Endothelial cell of umbilical vein (primary cell): ENCODE measurements around the gene NXPH4. TPM values are rescaled to one million over a fixed set of nuclear protein-coding genes. Genes with fewer than 3 reads are reported as not detected.

Experiments used
- BruUV-seq: library from RNA; stranded (reverse); fragments of 400-500 nt; replicated peaks from 2 replicates; lab custom pipeline; 2021; lab: Mats Ljungman, UMichigan
- CTCF ChIA-PET: fragments of 300-600, 350-600 bp; sonication (Branson Sonifier 250); formaldehyde crosslinking; loops from one replicate; lab custom pipeline; 2021; ENCODE audit warnings: antibody characterized with exemption, inconsistent platforms; lab: Charles Lee
- POLR2A ChIA-PET: fragments of 300-600, 350-600 bp; sonication (Branson Sonifier 250); formaldehyde crosslinking; loops from one replicate; lab custom pipeline; 2021; ENCODE audit warnings: antibody characterized with exemption, inconsistent platforms; lab: Charles Lee
- DNase-seq: peaks from one replicate; pipeline ENCODE4 v3.0.0-alpha.2; 2011; ENCODE audit warnings: low read depth, low spot score
- FAIRE-seq: peaks from 2 replicates; lab custom pipeline; 2011; peaks lifted over from hg19 to GRCh38; lab: Jason Lieb, UNC
- H2AFZ ChIP-seq: 2 replicates; pipeline ENCODE4 v1.6.0; 2012; ENCODE audit warnings: low read depth, low read length, control low read depth, inconsistent platforms
- H3K27ac ChIP-seq: 2 replicates; pipeline ENCODE4 v1.5.1; 2011; ENCODE audit warnings: low read depth, mild to moderate bottlenecking, control low read depth, low read length, moderate library complexity; ENCODE audit not compliant: insufficient read depth
- H3K27me3 ChIP-seq, 2 experiments: 2 replicates each; pipeline versions ENCODE4 v1.6.0 to v1.6.1; 2011; ENCODE audit warnings: low read length in 2 of 2, mixed read lengths in 1 of 2; ENCODE audit not compliant: control insufficient read depth in 2 of 2, insufficient read depth in 2 of 2
- H3K36me3 ChIP-seq, 2 experiments: 2 replicates in 1 of 2; 3 replicates in 1 of 2; pipeline ENCODE4 v1.5.1; 2011; ENCODE audit warnings: low read length in 2 of 2, mild to moderate bottlenecking in 1 of 2, moderate library complexity in 1 of 2; ENCODE audit not compliant: control insufficient read depth in 2 of 2, insufficient read depth in 2 of 2; ENCODE audit errors: extremely low read depth in 1 of 2
- H3K4me1 ChIP-seq: 3 replicates; pipeline ENCODE4 v1.5.1; 2011; ENCODE audit warnings: mild to moderate bottlenecking, low read length; ENCODE audit not compliant: control insufficient read depth, insufficient read depth; ENCODE audit errors: extremely low read depth
- H3K4me2 ChIP-seq: 2 replicates; pipeline ENCODE4 v1.6.1; 2011; ENCODE audit warnings: low read length, control low read depth, mixed read lengths; ENCODE audit not compliant: insufficient read depth
- H3K4me3 ChIP-seq, 3 experiments: fragments of 200-600 bp in 1 of 3; sonication (generic), shearing (Covaris generic) in 1 of 3; replicated peaks in 1 of 3; 2 replicates each; pipeline ENCODE4 v1.5.1; 2011 to 2016; ENCODE audit warnings: control low read depth in 3 of 3, low read length in 3 of 3, mild to moderate bottlenecking in 2 of 3, inconsistent platforms in 1 of 3, low read depth in 1 of 3, moderate library complexity in 1 of 3; ENCODE audit not compliant: insufficient read depth in 1 of 3
- H3K79me2 ChIP-seq: 2 replicates; pipeline ENCODE4 v1.6.0; 2012; ENCODE audit warnings: low read length, inconsistent platforms; ENCODE audit not compliant: control insufficient read depth, insufficient read depth
- H3K9ac ChIP-seq: replicated peaks from 2 replicates; pipeline ENCODE3; 2011; ENCODE audit warnings: low read length, control low read depth; ENCODE audit not compliant: insufficient read depth; ENCODE audit errors: extremely low read depth
- H3K9me1 ChIP-seq: replicated peaks from 3 replicates; pipeline ENCODE4 v1.6.0; 2011; ENCODE audit warnings: mild to moderate bottlenecking, low read length; ENCODE audit not compliant: control insufficient read depth, insufficient read depth; ENCODE audit errors: extremely low read depth
- H3K9me3 ChIP-seq: replicated peaks from 2 replicates; pipeline ENCODE4 v1.5.1; 2012; ENCODE audit warnings: low read length, inconsistent platforms; ENCODE audit not compliant: control insufficient read depth, insufficient read depth
- H4K20me1 ChIP-seq: replicated peaks from 2 replicates; pipeline ENCODE3; 2011; ENCODE audit warnings: mild to moderate bottlenecking, low read length; ENCODE audit not compliant: control insufficient read depth, insufficient read depth; ENCODE audit errors: extremely low read depth
- EZH2 ChIP-seq: IDR thresholded peaks from 2 replicates; pipeline ENCODE4 v1.6.1; 2012; ENCODE audit warnings: borderline replicate concordance, low read depth, mild to moderate bottlenecking, moderate library complexity, low read length, inconsistent platforms; ENCODE audit not compliant: severe bottlenecking
- FOS ChIP-seq: IDR thresholded peaks from 2 replicates; pipeline ENCODE4 v1.6.1; 2011; ENCODE audit warnings: mild to moderate bottlenecking, low read length, moderate library complexity, borderline replicate concordance; ENCODE audit not compliant: insufficient read depth
- GATA2 ChIP-seq: IDR thresholded peaks from 2 replicates; pipeline ENCODE4 v1.7.0; 2011; ENCODE audit warnings: low read depth, mild to moderate bottlenecking, moderate library complexity, mixed read lengths, low read length; ENCODE audit not compliant: insufficient read length, insufficient read depth
- JUN ChIP-seq: IDR thresholded peaks from 2 replicates; pipeline ENCODE4 v1.6.1; 2011; ENCODE audit warnings: borderline replicate concordance, low read depth; ENCODE audit not compliant: insufficient read length, insufficient read depth
- MYC ChIP-seq: IDR thresholded peaks from one replicate; pipeline ENCODE4 v1.6.1; 2011; ENCODE audit warnings: mild to moderate bottlenecking, low read depth, low read length
- POLR2A ChIP-seq: IDR thresholded peaks from 2 replicates; pipeline ENCODE4 v1.6.1; 2012; ENCODE audit warnings: low read depth, mild to moderate bottlenecking, control low read depth, low read length
- POLR2AphosphoS5 ChIP-seq: IDR thresholded peaks from 2 replicates; pipeline ENCODE4 v1.6.1; 2012; ENCODE audit warnings: low read depth, mild to moderate bottlenecking, control low read depth, low read length, moderate library complexity; ENCODE audit not compliant: insufficient read depth
- dilution Hi-C: fragments of 300-500 bp; cut with MboI; formaldehyde crosslinking; loops from one replicate; pipeline ENCODE4 v1.15.0; 2019; ENCODE audit warnings: low sequenced_read_pairs; ENCODE audit not compliant: extremely low pct_ligation_motif_present
- intact Hi-C: fragments of 100-400 bp; cut with micrococcal nuclease; formaldehyde crosslinking; loops from one replicate; pipeline ENCODE4 v1.10.0; 2022
- polyA plus RNA-seq, 4 experiments: library from polyadenylated mRNA; depleted of rRNA in 3 of 4; stranded (reverse) in 3 of 4; unstranded in 1 of 4; fragments of >200 nt; gene quantifications; 2 replicates each; pipeline versions ENCODE4 v1.2.1 to v1.2.3, GENCODE V29; 2011 to 2012; ENCODE audit warnings: missing spikeins in 1 of 4
- total RNA-seq: library from RNA; stranded (reverse); gene quantifications from 2 replicates; pipeline ENCODE4 v1.2.3, GENCODE V29; 2021
- TF ChIP-seq, protein P1 (sequence below): IDR thresholded peaks from 2 replicates; pipeline ENCODE4 v1.6.1; 2011; ENCODE audit not compliant: insufficient read depth, insufficient read length
- TF ChIP-seq, protein P2 (sequence below), 2 donors: IDR thresholded peaks; 1 replicate in 1 of 2; 2 replicates in 1 of 2; pipeline ENCODE4 v1.5.1; 2011; ENCODE audit warnings: low read length in 2 of 2, mild to moderate bottlenecking in 2 of 2, moderate library complexity in 2 of 2, control low read depth in 1 of 2, inconsistent platforms in 1 of 2, low read depth in 1 of 2; ENCODE audit not compliant: insufficient read depth in 1 of 2; ENCODE audit errors: extremely low read depth in 1 of 2

Gene NXPH4
- total and polyA plus RNA-seq, 2 donors (not counting 3 experiments of a cell fraction or from before 2014, with no cell fraction given), result 0.07 TPM; not detected in 1

DNA sequence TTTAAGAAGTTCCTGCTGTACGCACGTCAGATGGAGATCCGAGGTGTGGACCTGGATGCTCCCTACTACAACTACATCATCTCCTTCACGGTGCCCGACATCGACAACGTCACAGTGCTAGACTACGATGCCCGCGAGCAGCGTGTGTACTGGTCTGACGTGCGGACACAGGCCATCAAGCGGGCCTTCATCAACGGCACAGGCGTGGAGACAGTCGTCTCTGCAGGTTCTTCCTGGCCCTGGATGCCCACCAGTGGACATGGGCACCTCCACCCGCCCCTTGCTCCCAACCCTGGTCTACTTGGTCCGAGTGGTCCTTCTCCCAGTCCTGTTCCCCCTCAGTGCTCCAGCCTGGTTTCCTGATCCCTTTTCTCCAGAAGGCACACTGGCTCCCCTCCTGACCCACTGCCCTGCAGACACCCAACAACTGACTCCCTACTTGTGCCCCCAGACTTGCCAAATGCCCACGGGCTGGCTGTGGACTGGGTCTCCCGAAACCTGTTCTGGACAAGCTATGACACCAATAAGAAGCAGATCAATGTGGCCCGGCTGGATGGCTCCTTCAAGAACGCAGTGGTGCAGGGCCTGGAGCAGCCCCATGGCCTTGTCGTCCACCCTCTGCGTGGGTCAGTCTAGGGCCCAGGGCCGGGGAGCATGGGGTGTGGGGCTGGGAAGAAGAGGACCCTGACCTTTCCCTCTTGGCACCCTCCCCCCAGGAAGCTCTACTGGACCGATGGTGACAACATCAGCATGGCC is 37.1 kb upstream of the NXPH4 start:
- Histone ChIP-seq H3K9me3 (no peaks in the 10 kb centered on the region), H3K9me1 (no peaks in the 10 kb centered on the region), H3K4me1 (no peaks in the 10 kb centered on the region), H3K36me3 (no peaks in the 10 kb centered on the region), H3K27ac (no peak overlapping the region), H3K4me3 (no peak overlapping the region), H3K4me2 (no peak overlapping the region), H3K79me2 (no peaks in the 10 kb centered on the region), H3K27me3 (peaks cover 2 to 5% of the 10 kb centered on the region in 2 experiments), H4K20me1 (no peaks in the 10 kb centered on the region), H2AFZ (no peak overlapping the region), H3K9ac (no peak overlapping the region)
- intact Hi-C loops (no loop called here), dilution Hi-C loops (no loop called here)
- ChIA-PET CTCF (interaction anchor here (0.7 to 10.3 kb wide), 5 partner anchors 52 to 110 kb away, joined by 3 to 164 read pairs (median 3); no protein-coding TSS in a partner anchor), POLR2A (no interaction called here)
- BruUV-seq, result no TSS peak
- TF ChIP-seq POLR2AphosphoS5, result no peak
- TF ChIP-seq MYC, result no peak
- no peak for TF ChIP-seq JUN
- FAIRE-seq, result no peak
- no peak for DNase-seq

GRCh38 chr12:57180321-57180989 is 36.1 kb upstream of the NXPH4 start:
- POLR2A ChIA-PET, result no interaction called here

More at GRCh38 chr12:57180321-57180989, 36.1 kb upstream of the NXPH4 start:
- Histone ChIP-seq H2AFZ (no peak overlapping the region), H4K20me1 (no peaks in the 10 kb centered on the region), H3K36me3 (no peaks in the 10 kb centered on the region), H3K4me1 (no peaks in the 10 kb centered on the region), H3K4me3 (no peak overlapping the region), H3K27ac (no peak overlapping the region), H3K9me1 (no peaks in the 10 kb centered on the region), H3K9ac (no peak overlapping the region), H3K79me2 (no peaks in the 10 kb centered on the region), H3K9me3 (no peaks in the 10 kb centered on the region), H3K27me3 (peaks cover 2 to 5% of the 10 kb centered on the region in 2 experiments), H3K4me2 (no peak overlapping the region)
- TF ChIP-seq JUN (no peak), POLR2A (no peak), POLR2AphosphoS5 (no peak), FOS (no peak), GATA2 (no peak), MYC (no peak), EZH2 (no peak)
- TF ChIP-seq, protein P1, sequence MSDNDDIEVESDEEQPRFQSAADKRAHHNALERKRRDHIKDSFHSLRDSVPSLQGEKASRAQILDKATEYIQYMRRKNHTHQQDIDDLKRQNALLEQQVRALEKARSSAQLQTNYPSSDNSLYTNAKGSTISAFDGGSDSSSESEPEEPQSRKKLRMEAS, result no peak
- TF ChIP-seq, protein P2, sequence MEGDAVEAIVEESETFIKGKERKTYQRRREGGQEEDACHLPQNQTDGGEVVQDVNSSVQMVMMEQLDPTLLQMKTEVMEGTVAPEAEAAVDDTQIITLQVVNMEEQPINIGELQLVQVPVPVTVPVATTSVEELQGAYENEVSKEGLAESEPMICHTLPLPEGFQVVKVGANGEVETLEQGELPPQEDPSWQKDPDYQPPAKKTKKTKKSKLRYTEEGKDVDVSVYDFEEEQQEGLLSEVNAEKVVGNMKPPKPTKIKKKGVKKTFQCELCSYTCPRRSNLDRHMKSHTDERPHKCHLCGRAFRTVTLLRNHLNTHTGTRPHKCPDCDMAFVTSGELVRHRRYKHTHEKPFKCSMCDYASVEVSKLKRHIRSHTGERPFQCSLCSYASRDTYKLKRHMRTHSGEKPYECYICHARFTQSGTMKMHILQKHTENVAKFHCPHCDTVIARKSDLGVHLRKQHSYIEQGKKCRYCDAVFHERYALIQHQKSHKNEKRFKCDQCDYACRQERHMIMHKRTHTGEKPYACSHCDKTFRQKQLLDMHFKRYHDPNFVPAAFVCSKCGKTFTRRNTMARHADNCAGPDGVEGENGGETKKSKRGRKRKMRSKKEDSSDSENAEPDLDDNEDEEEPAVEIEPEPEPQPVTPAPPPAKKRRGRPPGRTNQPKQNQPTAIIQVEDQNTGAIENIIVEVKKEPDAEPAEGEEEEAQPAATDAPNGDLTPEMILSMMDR (IDR thresholded peaks at IDR 0.05; ENCODE audit: extremely low read depth in 1 of 2, insufficient read depth in 1 of 2, low read depth in 1 of 2, low read length in 2 of 2), result no peak
- CTCF ChIA-PET, result interaction anchor here (0.9 to 10.3 kb wide), 7 partner anchors 54 to 112 kb away, joined by 3 to 164 read pairs (median 34); partner anchors contain the start of genes LRP1 and STAT6
- dilution Hi-C loops (no loop called here), intact Hi-C loops (no loop called here)
- BruUV-seq, result no TSS peak
- no peak for FAIRE-seq
- no peak for DNase-seq
